Esophagus (tissue), 2 donors: ENCODE data around the gene UBE2J2. TPM values are rescaled to one million over a fixed set of nuclear protein-coding genes. Genes with fewer than 3 reads are reported as not detected.
A peak's percentile ranks its signal among the peaks of the same experiment; 100 is the strongest.

Source experiments
- H3K27ac ChIP-seq, 2 donors: one replicate each; pipeline ENCODE4 v1.5.1; 2013; ENCODE audit warnings: low read depth in 2 of 2, mild to moderate bottlenecking in 2 of 2, inconsistent platforms in 1 of 2, low read length in 1 of 2, moderate library complexity in 1 of 2
- H3K27me3 ChIP-seq, 2 donors: one replicate each; pipeline ENCODE4 v1.6.1; 2013; ENCODE audit warnings: low read length in 2 of 2, control low read depth in 1 of 2, mild to moderate bottlenecking in 1 of 2; ENCODE audit not compliant: insufficient read depth in 2 of 2, control insufficient read depth in 1 of 2
- H3K36me3 ChIP-seq, 2 donors: one replicate each; pipeline ENCODE4 v1.6.1; 2013; ENCODE audit warnings: low read length in 1 of 2; ENCODE audit not compliant: control insufficient read depth in 2 of 2, insufficient read depth in 2 of 2
- H3K4me1 ChIP-seq, 2 donors: one replicate each; pipeline ENCODE4 v1.6.1; 2013; ENCODE audit warnings: low read length in 1 of 2; ENCODE audit not compliant: control insufficient read depth in 2 of 2, insufficient read depth in 2 of 2
- H3K4me3 ChIP-seq, 2 donors: one replicate each; pipeline ENCODE4 v1.5.1; 2013; ENCODE audit warnings: low read length in 2 of 2, mild to moderate bottlenecking in 2 of 2, low read depth in 1 of 2, moderate library complexity in 1 of 2
- H3K9me3 ChIP-seq, 2 donors: one replicate each; pipeline ENCODE4 v1.6.1; 2013; ENCODE audit warnings: mild to moderate bottlenecking in 2 of 2, low read depth in 1 of 2, low read length in 1 of 2, moderate library complexity in 1 of 2; ENCODE audit not compliant: control insufficient read depth in 2 of 2, insufficient read depth in 1 of 2
- WGBS, 2 donors: extraction: QIAGEN DNeasy Blood & Tissue Kit; methylation state at CpG; one replicate each; pipeline ENCODE4 v1.1.7; 2013; 5-methylcytosine and 5-hydroxymethylcytosine counted together
- polyA plus RNA-seq, 2 donors: library from polyadenylated mRNA; stranded (reverse); fragments of 200-250 nt; gene quantifications; one replicate each; pipeline ENCODE4 v1.2.3, GENCODE V29; 2013
- donor health status: healthy with polysubstance abuse.
- donor health status: Bipolar disorder and iron deficiency.

Gene UBE2J2
- polyA plus RNA-seq, 2 donors, result 38.2 to 40.9 TPM

DNA sequence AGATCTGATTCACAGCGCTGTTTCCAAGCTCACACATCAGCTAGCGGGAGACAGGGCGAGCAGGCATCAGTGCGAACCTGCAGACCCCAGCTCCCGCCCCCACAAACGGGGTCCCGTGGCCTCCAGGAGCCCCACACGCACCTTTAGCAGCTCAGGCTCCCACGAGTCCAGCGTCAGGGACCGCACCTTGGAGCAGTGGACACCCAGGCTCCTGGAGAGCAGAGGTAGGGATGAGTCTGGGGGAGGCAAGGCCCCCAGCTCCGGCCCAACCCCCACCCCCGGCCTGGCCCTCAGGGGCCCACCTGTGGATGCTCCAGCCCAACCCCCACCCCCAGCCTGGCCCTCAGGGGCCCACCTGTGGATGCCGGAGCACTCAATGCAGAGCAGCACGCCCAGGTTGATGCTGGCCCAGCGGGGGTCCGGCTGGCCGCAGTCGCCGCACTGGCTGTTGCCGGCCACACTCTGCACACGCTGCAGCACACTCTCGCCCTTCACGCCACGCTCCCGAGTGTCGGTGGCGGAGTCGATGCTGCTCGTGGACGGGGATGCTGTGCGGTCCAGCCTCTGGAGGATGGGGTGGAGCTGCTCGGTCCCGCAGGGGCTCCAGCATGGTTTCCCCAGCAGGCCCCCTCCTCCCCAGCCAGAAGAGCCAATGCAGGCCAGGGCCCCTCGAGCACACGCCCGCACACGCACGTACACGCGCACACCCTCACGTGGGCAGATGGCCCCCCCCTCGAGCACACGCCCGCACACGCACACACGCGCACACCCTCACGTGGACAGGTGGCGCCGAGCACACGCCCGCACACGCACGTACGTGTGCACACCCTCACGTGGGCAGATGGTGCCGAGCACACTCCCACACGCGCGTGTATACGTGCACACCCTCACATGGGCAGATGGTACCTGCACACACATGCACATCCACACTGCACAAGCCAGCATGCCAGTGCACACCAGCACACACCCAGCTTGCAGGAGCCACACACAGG, 22.7 kb upstream of the UBE2J2 start:
- Histone ChIP-seq H3K4me3 (no peak overlapping the region), H3K36me3 (peaks cover 0 to 49% of the 10 kb centered on the region in 2 donors)
- 91% methylated on average over 59 to 62 of the region's 62 CpGs for WGBS, 2 donors

DNA sequence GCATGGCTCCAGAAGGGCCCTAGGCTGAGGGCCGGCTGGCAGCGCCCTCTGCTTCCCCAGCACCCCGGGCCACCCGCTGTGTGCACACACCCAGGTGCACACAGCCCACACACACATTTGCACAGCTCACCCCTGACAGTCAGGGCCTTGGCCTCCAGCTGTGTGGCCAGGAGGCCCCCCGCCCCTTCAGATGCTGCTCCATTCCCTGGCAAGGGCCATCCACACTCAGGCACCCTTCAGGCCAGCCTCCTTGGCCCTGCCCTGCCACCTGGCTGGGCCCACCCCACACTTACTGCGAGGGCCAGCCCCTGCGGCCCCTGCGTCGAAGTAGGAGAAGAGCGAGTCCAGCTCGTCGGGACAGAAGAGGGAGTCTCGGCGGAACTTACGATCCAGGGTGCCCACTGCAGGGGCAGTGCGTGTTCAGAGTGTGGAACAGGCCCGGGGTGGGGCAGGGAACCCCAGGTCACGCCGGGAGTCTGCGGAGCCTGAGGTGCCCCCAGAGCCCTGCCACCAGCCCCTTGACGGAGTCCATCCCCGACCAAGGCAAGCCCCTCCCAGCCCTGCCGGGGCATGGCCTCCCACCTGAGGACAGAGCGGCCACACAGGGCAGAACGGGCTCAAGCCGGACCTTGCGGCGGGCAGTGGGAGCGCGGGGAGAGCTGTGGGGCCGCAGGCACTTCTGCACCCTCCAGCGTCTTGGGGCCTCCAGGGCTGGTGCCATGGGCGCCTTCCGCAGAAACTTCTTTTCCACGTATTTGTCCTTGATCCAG, 21.7 kb upstream of the UBE2J2 start:
- 92 to 96% methylated on average over 35 of the region's 35 CpGs for WGBS, 2 donors
- no peaks in the 10 kb centered on the region for H3K27me3 ChIP-seq
- H3K4me3 ChIP-seq, result no peak overlapping the region
- peaks cover 0 to 49% of the 10 kb centered on the region in 2 donors for H3K36me3 ChIP-seq
- H3K9me3 ChIP-seq, result peaks cover 0 to 3% of the 10 kb centered on the region in 2 donors
- H3K4me1 ChIP-seq, result peaks cover 0 to 10% of the 10 kb centered on the region in 2 donors
- H3K27ac ChIP-seq, result no peak overlapping the region

More for the DNA sequence above, 22.7 kb upstream of the UBE2J2 start:
- H3K27ac ChIP-seq, result no peak overlapping the region
- peaks cover 0 to 8% of the 10 kb centered on the region in 2 donors for H3K4me1 ChIP-seq
- peaks cover 0 to 3% of the 10 kb centered on the region in 2 donors for H3K9me3 ChIP-seq
- no peaks in the 10 kb centered on the region for H3K27me3 ChIP-seq

DNA sequence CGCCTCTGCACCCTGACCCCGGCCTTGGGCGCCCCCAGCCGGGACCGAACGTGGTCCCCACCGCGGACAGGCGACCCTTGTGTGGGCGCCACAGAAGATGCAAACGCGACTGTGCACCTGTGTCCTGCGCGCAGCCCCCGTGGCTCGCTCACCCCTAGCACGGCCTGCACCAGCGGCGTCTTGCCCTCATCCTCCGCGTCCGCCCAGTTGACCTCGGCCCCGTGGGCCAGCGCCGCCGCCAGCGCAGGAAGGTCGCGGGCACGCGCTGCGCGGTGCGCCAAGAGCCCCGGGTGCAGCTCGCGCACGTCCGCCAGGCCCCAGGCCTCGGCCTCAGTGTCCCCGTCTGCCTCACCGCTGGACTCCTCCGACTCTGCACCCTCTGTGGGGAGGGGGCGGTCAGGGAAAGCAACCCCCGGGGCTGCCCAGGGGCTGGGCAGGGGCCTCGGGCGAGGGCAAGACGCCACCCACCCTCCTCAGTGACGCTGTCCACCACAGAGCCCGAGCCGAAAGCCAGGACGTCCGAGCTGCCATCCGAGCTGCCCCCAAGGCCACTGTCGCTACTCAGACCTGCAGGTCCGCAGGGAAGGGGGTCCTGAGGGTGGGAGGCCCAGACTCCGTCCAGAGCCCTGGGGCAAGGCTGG, 20.7 kb upstream of the UBE2J2 start:
- Histone ChIP-seq H3K4me3 (no peak overlapping the region), H3K9me3 (peaks cover 0 to 3% of the 10 kb centered on the region in 2 donors), H3K36me3 (peaks cover 0 to 44% of the 10 kb centered on the region in 2 donors), H3K27ac (no peak overlapping the region), H3K27me3 (no peaks in the 10 kb centered on the region), H3K4me1 (peaks cover 0 to 4% of the 10 kb centered on the region in 2 donors)
- 90 to 93% methylated on average over 56 to 58 of the region's 58 CpGs for WGBS, 2 donors

DNA sequence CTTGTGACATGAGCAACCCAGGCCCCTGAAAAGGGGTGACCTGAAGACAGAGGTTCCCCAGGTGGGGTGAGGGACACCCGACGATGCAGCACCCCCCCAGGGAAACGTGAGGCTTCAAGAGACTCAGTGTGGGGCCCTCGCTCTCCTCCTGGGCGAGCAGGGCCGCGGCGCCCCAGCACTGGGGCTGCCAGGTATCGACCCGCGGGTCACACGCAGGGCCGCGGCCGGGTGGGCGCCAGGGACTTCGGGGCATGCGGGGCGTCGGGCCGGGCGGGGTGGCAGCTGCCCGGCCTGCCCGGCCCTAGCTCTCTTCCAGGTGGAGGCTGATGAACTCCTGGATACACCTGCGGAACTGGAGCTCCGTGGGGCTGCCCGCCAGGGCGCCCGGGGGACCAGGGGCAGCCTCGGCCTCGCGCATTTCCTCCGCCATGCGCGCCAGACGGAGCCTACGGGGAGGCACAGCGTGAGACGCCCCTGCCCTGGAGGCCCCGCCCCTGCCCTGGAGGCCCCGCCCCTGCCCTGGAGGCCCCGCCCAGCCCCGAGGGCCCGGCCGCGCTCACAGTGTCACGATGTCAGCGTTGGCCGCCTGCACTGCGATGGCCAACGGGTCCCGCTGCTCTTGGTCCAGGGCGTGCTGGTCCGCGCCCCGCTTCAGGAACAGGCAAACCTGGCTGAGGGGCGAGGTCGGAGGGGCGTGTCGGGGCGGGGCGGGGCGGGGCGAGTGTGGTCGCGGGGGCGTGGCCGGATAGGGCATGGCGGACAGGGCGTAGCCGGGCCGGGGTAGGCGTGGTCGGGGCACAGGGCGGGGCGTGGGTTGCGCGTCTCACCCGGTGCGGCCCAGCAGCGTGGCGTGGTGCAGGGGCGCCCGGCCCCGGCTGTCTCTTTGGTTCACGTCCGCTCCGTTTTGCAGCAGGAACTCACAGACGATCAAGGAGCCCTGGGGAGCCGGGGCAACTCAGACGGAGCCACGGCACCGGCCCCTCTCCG, 19.9 kb upstream of the UBE2J2 start:
- WGBS, 2 donors, result 80 to 82% methylated on average over 86 to 94 of the region's 94 CpGs
- peaks cover 0 to 42% of the 10 kb centered on the region in 2 donors for H3K36me3 ChIP-seq
- no peak overlapping the region for H3K4me3 ChIP-seq
- peaks cover 0 to 4% of the 10 kb centered on the region in 2 donors for H3K4me1 ChIP-seq
- H3K27me3 ChIP-seq, result no peaks in the 10 kb centered on the region
- H3K27ac ChIP-seq, result peak overlapping the region in 1 of 2 donors; percentile 25
- peaks cover 0 to 3% of the 10 kb centered on the region in 2 donors for H3K9me3 ChIP-seq

DNA sequence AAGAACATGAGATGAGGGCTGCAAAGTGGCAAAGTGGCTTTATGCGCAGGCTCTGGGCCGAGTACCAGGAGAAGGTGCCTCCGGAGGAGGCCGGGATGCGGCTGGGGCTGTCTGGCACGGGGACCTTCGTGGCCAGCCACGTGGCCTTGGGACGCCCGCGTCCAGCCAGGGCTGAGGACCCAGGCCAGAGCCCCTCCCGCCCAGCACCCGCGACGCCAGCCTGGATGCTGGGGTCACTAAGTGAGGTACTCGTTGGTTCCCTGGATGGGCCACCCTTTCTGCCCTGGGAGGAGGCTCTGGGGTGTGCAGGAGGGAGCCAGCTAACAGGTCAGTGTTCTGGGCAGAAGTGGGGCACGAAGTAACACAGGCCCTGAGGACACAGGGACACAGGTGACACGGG, 19.2 kb upstream of the UBE2J2 start:
- Histone ChIP-seq H3K9me3 (peaks cover 0 to 3% of the 10 kb centered on the region in 2 donors), H3K36me3 (peaks cover 0 to 38% of the 10 kb centered on the region in 2 donors)
- 90 to 94% methylated on average over 18 of the region's 18 CpGs for WGBS, 2 donors

DNA sequence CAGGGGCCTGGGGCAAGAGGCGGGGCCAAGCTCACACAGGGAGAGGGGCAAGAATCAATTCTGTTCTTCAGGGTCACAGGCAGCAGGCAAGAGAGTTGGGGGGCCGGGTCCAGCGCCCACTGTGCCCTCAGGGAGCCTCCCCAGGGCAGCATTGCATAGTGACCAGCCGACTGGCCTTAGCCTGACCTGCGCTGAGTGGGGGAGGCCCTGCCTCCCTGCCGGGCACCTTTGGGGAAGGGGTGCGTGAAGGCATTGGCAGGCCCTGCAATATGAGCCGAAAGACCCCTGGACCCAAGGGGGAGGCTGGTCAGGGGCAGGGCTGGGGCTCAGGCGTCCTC, 18.8 kb upstream of the UBE2J2 start:
- Histone ChIP-seq H3K4me1 (peaks cover 0 to 4% of the 10 kb centered on the region in 2 donors), H3K36me3 (peaks cover 0 to 35% of the 10 kb centered on the region in 2 donors), H3K27me3 (no peaks in the 10 kb centered on the region), H3K27ac (no peak overlapping the region), H3K4me3 (no peak overlapping the region), H3K9me3 (peaks cover 0 to 3% of the 10 kb centered on the region in 2 donors)
- 87 to 89% methylated on average over 9 of the region's 9 CpGs for WGBS, 2 donors

More for the DNA sequence above, 19.2 kb upstream of the UBE2J2 start:
- Histone ChIP-seq H3K27me3 (no peaks in the 10 kb centered on the region), H3K4me1 (peaks cover 0 to 4% of the 10 kb centered on the region in 2 donors), H3K27ac (peak overlapping the region in 1 of 2 donors; percentile 25), H3K4me3 (no peak overlapping the region)

DNA sequence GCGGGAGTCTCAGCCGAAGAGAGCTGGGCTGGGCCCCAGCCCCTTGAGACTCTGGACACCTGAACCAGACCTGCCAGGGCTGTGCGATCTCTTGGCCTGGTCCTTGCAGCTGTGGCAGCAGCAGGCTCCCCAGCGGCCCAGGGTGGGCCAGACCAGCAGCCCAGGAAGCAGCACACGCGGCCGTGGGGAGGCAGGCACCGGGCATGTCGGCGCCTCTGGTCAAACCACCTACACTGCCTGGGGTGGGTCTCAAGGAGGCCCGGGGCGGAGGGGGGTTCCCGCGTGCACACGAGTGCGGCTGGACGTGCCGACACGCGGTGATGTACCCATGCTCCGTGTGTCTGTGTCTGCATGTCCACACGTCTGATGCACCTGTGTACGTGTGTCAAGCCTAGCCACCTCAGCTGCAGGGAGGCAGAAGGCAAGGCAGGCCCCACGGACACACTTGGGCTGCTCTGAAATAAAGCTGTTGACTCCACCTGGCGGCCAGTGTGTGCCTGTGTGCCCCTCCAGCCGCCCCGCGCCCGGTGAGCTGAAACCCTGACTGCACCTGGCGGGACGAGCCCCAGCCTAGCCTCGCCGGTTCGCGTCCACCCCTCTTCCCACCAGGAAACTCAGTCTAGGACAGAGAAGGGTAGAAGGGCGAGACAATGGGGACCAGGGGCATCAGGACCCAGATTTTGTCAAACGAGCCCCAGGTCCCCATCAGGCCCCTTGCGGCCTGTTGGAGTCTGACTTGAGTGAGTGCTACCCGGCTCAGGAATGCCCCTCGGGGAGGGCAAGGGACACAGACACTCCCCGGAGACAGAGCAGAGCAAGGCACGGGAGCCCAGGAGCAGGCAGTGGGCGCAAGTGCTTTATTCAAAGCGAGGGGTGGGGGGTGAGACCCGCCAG, 18.1 kb upstream of the UBE2J2 start:
- H3K4me1 ChIP-seq, result peaks cover 0 to 4% of the 10 kb centered on the region in 2 donors
- H3K9me3 ChIP-seq, result peaks cover 0 to 3% of the 10 kb centered on the region in 2 donors
- no peak overlapping the region for H3K4me3 ChIP-seq
- peaks cover 0 to 33% of the 10 kb centered on the region in 2 donors for H3K36me3 ChIP-seq
- peaks cover 0 to 2% of the 10 kb centered on the region in 2 donors for H3K27me3 ChIP-seq
- WGBS, 2 donors, result 30 to 37% methylated on average over 44 to 45 of the region's 45 CpGs
- no peak overlapping the region for H3K27ac ChIP-seq

DNA sequence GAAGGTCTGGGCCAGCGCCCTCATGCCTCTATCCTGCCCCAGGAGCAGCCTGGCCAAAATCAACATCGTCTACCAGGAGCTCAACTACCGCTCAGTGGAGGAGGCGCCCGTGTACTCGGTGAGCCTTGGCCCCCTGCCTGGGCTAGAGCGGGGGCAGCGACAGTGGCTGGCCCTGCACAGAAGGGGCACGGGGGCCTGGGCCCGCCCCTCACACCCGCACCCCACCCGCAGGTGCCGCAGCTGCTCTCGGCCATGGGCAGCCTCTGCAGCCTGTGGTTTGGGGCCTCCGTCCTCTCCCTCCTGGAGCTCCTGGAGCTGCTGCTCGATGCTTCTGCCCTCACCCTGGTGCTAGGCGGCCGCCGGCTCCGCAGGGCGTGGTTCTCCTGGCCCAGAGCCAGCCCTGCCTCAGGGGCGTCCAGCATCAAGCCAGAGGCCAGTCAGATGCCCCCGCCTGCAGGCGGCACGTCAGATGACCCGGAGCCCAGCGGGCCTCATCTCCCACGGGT, 17.4 kb upstream of the UBE2J2 start:
- Histone ChIP-seq H3K36me3 (peaks cover 0 to 28% of the 10 kb centered on the region in 2 donors), H3K9me3 (peaks cover 0 to 3% of the 10 kb centered on the region in 2 donors), H3K27ac (no peak overlapping the region), H3K4me1 (peaks cover 0 to 4% of the 10 kb centered on the region in 2 donors), H3K4me3 (no peak overlapping the region), H3K27me3 (peaks cover 0 to 2% of the 10 kb centered on the region in 2 donors)
- WGBS, 2 donors, result 35 to 39% methylated on average over 18 to 28 of the region's 28 CpGs
